HG03460 (cell line): ENCODE results near the gene ZBTB39.
"Not testable (repeated sequence)": the region's sequence is repeated elsewhere in the genome, so short reads cannot be mapped to it uniquely, and the experiment has no call there.

Experiments used
- ATAC-seq: cut with Tn5 transposase; IDR thresholded peaks from one replicate; pipeline ENCODE4 v1.9.1; 2021; ENCODE audit not compliant: unreplicated experiment

Gene ZBTB39

GRCh38 chr12:57001448-57001906, 4.9 kb downstream of the ZBTB39 start:
- ATAC-seq = no peak

- no peak for ATAC-seq
Observed at GRCh38 chr12:57000393-57000792, 6.0 kb downstream of the ZBTB39 start.

- ATAC-seq = no peak
Observed at GRCh38 chr12:56999456-56999855, 6.9 kb downstream of the ZBTB39 start.

GRCh38 chr12:56998981-56999380, 7.4 kb downstream of the ZBTB39 start:
- peak; percentile 83 for ATAC-seq

- ATAC-seq = no peak
Observed at GRCh38 chr12:56998316-56998715, 8.0 kb downstream of the ZBTB39 start.

- no peak for ATAC-seq
Observed at GRCh38 chr12:56996793-56997545, 9.4 kb downstream of the ZBTB39 start.

- no peak for ATAC-seq
Observed at GRCh38 chr12:56995930-56996496, 10.3 kb downstream of the ZBTB39 start.

- ATAC-seq = no peak
Observed at GRCh38 chr12:56995201-56995929, 11.0 kb downstream of the ZBTB39 start.

GRCh38 chr12:56994231-56994746, 12.1 kb downstream of the ZBTB39 start:
- ATAC-seq = no peak

- no peak for ATAC-seq
Observed at GRCh38 chr12:56993346-56993745, 13.0 kb downstream of the ZBTB39 start.

- no peak for ATAC-seq
Observed at GRCh38 chr12:56991319-56992246, 14.8 kb downstream of the ZBTB39 start.

- ATAC-seq = no peak
Observed at GRCh38 chr12:56990648-56991318, 15.6 kb downstream of the ZBTB39 start.

GRCh38 chr12:56989861-56990610, 16.3 kb downstream of the ZBTB39 start:
- no peak for ATAC-seq

- no peak for ATAC-seq
Observed at GRCh38 chr12:56988207-56988739, 18.1 kb downstream of the ZBTB39 start.

- ATAC-seq = peak; percentile 56
Observed at GRCh38 chr12:56987551-56988053, 18.7 kb downstream of the ZBTB39 start.

GRCh38 chr12:56987011-56987410, 19.3 kb downstream of the ZBTB39 start:
- ATAC-seq = no peak

- not testable (repeated sequence) for ATAC-seq
Observed at GRCh38 chr12:56985714-56986113, 20.6 kb downstream of the ZBTB39 start.

- no peak for ATAC-seq
Observed at GRCh38 chr12:56983386-56983785, 23.0 kb downstream of the ZBTB39 start.
